ENCODE measurements around the gene AGMAT. TPM values are rescaled to one million over a fixed set of nuclear protein-coding genes. Genes with fewer than 3 reads are reported as not detected.

Gene AGMAT
- total and polyA plus RNA-seq, 9 of the 15 experiments (the other 6 are each of a cell fraction or from before 2014, with no cell fraction given), result not detected

DNA sequence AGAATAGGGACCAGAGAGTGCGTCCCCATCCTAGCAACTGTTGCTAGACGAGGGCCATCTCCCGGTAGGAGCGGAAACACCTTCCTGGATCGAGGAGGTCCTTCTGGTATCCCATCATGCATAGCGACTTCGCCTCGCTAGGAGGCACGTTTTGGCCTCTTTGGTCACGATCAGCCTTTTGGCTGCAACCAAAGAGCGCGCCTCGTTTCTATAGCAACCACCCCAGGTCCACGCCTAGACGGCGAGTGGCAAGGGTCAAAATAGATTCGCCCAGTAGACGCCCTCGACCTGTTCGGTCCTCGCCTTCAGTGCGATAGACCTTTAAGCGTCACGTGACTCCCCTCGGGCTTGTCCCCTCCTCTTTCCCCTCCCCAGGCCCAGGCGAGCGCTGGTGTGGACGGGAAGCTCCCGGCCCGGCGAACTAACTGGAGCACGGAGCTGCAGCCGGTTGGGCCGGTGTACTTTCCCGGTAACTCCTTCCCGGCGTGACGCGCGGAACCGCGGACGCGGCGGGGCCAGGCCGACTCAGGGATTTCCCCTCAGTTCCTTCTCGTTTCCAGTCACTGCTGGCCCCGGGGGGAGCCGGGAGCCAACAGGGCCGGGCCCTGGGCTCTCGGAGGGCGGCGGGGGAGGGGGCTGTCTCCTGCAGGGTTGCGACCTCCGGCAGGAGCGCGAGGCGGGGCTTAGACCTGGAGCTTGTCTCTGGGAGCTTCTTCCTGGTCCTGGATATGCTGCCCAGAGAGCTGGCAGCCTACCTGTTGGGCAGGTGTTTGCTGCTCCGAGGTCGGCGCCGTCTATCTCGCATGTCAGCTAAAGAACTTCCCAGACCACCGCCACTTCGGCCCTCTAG, 58.1 kb downstream of the AGMAT start, which contains the start of gene DNAJC16 (continued):
- TF ChIP-seq KLF1 (tag; IDR thresholded peaks at IDR 0.05) (peak; percentile 86), MYBL2 (IDR thresholded peaks at IDR 0.05; ENCODE audit: low read depth) (no peak), MYBL2 (CRISPR knock-in tag; IDR thresholded peaks at IDR 0.05; ENCODE audit: borderline replicate concordance) (no peak), TCF7L2 (IDR thresholded peaks at IDR 0.05; ENCODE audit: low read depth, low read length) (no peak), SP1 (CRISPR knock-in tag; IDR thresholded peaks at IDR 0.05) (peak; percentile 98), CREB1 (IDR thresholded peaks at IDR 0.05) (no peak; the same call in none of the 2 replicates), CREB1 (CRISPR knock-in tag; IDR thresholded peaks at IDR 0.05) (peak; percentile 83), KDM1A (IDR thresholded peaks at IDR 0.05) (peak in 1 of 2 experiments; percentile 57; a peak in 1 of 4 replicates), ZBTB34 (CRISPR knock-in tag; IDR thresholded peaks at IDR 0.05) (no peak), ZNF507 (tag; conservative IDR thresholded peaks at IDR 0.05) (no peak), ZNF354B (CRISPR knock-in tag; IDR thresholded peaks at IDR 0.05) (no peak), TRIM25 (IDR thresholded peaks at IDR 0.05; ENCODE audit: borderline replicate concordance) (no peak), KLF10 (CRISPR knock-in tag; IDR thresholded peaks at IDR 0.05) (no peak), L3MBTL2 (IDR thresholded peaks at IDR 0.05) (peak; percentile 74), SMAD4 (CRISPR knock-in tag; conservative IDR thresholded peaks at IDR 0.05) (peak; percentile 84), PTRF (tag; IDR thresholded peaks at IDR 0.05) (no peak), DIDO1 (tag; IDR thresholded peaks at IDR 0.05; ENCODE audit: low read depth) (peak; percentile 83), SNIP1 (IDR thresholded peaks at IDR 0.05; ENCODE audit: low read depth) (peak; percentile 86), NFE2L1 (tag; IDR thresholded peaks at IDR 0.05; ENCODE audit: borderline replicate concordance, low read depth) (no peak)
- TF ChIP-seq, protein P1, sequence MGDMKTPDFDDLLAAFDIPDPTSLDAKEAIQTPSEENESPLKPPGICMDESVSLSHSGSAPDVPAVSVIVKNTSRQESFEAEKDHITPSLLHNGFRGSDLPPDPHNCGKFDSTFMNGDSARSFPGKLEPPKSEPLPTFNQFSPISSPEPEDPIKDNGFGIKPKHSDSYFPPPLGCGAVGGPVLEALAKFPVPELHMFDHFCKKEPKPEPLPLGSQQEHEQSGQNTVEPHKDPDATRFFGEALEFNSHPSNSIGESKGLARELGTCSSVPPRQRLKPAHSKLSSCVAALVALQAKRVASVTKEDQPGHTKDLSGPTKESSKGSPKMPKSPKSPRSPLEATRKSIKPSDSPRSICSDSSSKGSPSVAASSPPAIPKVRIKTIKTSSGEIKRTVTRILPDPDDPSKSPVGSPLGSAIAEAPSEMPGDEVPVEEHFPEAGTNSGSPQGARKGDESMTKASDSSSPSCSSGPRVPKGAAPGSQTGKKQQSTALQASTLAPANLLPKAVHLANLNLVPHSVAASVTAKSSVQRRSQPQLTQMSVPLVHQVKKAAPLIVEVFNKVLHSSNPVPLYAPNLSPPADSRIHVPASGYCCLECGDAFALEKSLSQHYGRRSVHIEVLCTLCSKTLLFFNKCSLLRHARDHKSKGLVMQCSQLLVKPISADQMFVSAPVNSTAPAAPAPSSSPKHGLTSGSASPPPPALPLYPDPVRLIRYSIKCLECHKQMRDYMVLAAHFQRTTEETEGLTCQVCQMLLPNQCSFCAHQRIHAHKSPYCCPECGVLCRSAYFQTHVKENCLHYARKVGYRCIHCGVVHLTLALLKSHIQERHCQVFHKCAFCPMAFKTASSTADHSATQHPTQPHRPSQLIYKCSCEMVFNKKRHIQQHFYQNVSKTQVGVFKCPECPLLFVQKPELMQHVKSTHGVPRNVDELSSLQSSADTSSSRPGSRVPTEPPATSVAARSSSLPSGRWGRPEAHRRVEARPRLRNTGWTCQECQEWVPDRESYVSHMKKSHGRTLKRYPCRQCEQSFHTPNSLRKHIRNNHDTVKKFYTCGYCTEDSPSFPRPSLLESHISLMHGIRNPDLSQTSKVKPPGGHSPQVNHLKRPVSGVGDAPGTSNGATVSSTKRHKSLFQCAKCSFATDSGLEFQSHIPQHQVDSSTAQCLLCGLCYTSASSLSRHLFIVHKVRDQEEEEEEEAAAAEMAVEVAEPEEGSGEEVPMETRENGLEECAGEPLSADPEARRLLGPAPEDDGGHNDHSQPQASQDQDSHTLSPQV (IDR thresholded peaks at IDR 0.05), result no peak

All from K562 (cell line).